HEK293 (cell line): ENCODE data around the gene ZNRF1.
"Not testable (repeated sequence)": the region's sequence is repeated elsewhere in the genome, so short reads cannot be mapped to it uniquely, and the experiment has no call there.

ENCODE experiments used
- CTCF ChIA-PET: fragments of 350-600 bp; formaldehyde crosslinking; extraction: SDS; loops from one replicate; lab custom pipeline; 2021; ENCODE audit warnings: antibody characterized with exemption; lab: Yijun Ruan, JAX
- POLR2A ChIA-PET: fragments of 300-600 bp; formaldehyde crosslinking; extraction: SDS; loops from one replicate; lab custom pipeline; 2020; ENCODE audit warnings: antibody characterized with exemption, inconsistent platforms; lab: Yijun Ruan, JAX
- H3K27ac ChIP-seq: fragments of 200-500 bp; sonication (Bioruptor generic); 2 replicates; pipeline ENCODE4 v1.5.1; 2014; ENCODE audit warnings: low read depth, low read length, control low read depth, inconsistent platforms; ENCODE audit errors: extremely low read depth
- H3K36me3 ChIP-seq, 2 experiments: fragments of 200-500 bp in 1 of 2; sonication (Bioruptor generic) in 1 of 2; 1 replicate in 1 of 2; 2 replicates in 1 of 2; pipeline ENCODE4 v1.5.1; 2014 to 2017; ENCODE audit warnings: inconsistent platforms in 2 of 2, low read length in 2 of 2; ENCODE audit not compliant: control insufficient read depth in 2 of 2, insufficient read depth in 1 of 2
- H3K4me1 ChIP-seq: fragments of 200-500 bp; sonication (Bioruptor generic); 2 replicates; pipeline ENCODE4 v1.5.1; 2014; ENCODE audit warnings: mild to moderate bottlenecking, low read length, inconsistent platforms; ENCODE audit not compliant: control insufficient read depth, insufficient read depth
- H3K4me3 ChIP-seq: 2 replicates; pipeline ENCODE4 v1.5.1; 2011; ENCODE audit warnings: low read depth, mild to moderate bottlenecking, control low read depth, low read length, moderate library complexity
- H3K9me3 ChIP-seq: fragments of 200-500 bp; sonication (Bioruptor generic); 2 replicates; pipeline ENCODE4 v1.5.1; 2014; ENCODE audit warnings: low read depth, low read length, inconsistent platforms; ENCODE audit not compliant: control insufficient read depth, insufficient read depth
- PRDM1 ChIP-seq: fragments of 450-650 bp; formaldehyde crosslinking; IDR thresholded peaks from 2 replicates; pipeline ENCODE4; 2016; ENCODE audit warnings: missing biosample characterization, missing genetic modification characterization
- PRDM6 ChIP-seq: fragments of 450-650 bp; formaldehyde crosslinking; IDR thresholded peaks from 2 replicates; pipeline ENCODE4 v1.5.1; 2017; ENCODE audit warnings: missing biosample characterization, missing genetic modification characterization
- SP2 ChIP-seq: fragments of 450-650 bp; formaldehyde crosslinking; IDR thresholded peaks from 2 replicates; pipeline ENCODE4 v1.5.1; 2016; ENCODE audit warnings: missing biosample characterization, missing genetic modification characterization
- ZNF148 ChIP-seq: fragments of 450-650 bp; formaldehyde crosslinking; IDR thresholded peaks from 2 replicates; pipeline ENCODE4 v1.5.0; 2017; ENCODE audit warnings: missing biosample characterization, missing genetic modification characterization, borderline replicate concordance
- ZNF184 ChIP-seq: fragments of 450-650 bp; IDR thresholded peaks from 2 replicates; pipeline ENCODE4 v1.5.1; 2018; ENCODE audit warnings: missing biosample characterization, mild to moderate bottlenecking, missing genetic modification characterization
- ZNF335 ChIP-seq: fragments of 450-650 bp; formaldehyde crosslinking; conservative IDR thresholded peaks from 2 replicates; pipeline ENCODE4 v1.5.1; 2016; ENCODE audit warnings: missing biosample characterization, missing genetic modification characterization
- ZNF530 ChIP-seq: fragments of 450-650 bp; formaldehyde crosslinking; IDR thresholded peaks from 2 replicates; pipeline ENCODE4 v1.5.1; 2016; ENCODE audit warnings: low read depth, missing biosample characterization, missing genetic modification characterization
- ZNF621 ChIP-seq: fragments of 450-650 bp; formaldehyde crosslinking; IDR thresholded peaks from 2 replicates; pipeline ENCODE4 v1.5.1; 2017; ENCODE audit warnings: missing biosample characterization, missing genetic modification characterization
- ZNF707 ChIP-seq: fragments of 450-650 bp; formaldehyde crosslinking; IDR thresholded peaks from 2 replicates; pipeline ENCODE4 v1.5.1; 2016; ENCODE audit warnings: missing biosample characterization, missing genetic modification characterization
- ZNF843 ChIP-seq: fragments of 450-650 bp; formaldehyde crosslinking; IDR thresholded peaks from 2 replicates; pipeline ENCODE4 v1.5.1; 2016; ENCODE audit warnings: missing biosample characterization, missing genetic modification characterization

The ZNRF1 gene

GRCh38 chr16:75024182-75024581, 25.4 kb downstream of the ZNRF1 start:
- TF ChIP-seq ZNF184 (tag by site-specific recombination) (no peak), PRDM6 (tag by site-specific recombination) (peak; percentile 6; the same call in 1 of the 2 replicates)
- TF ChIP-seq, all 188 proteins: peak for 1
- Histone ChIP-seq H3K4me3 (no peak overlapping the region), H3K36me3 (peaks cover 0 to 4% of the 10 kb centered on the region in 2 experiments; a peak in 2 of 3 replicates), H3K9me3 (no peaks in the 10 kb centered on the region), H3K4me1 (0 out of 2 replicates have a peak, but pooled peaks cover 4% of the 10 kb centered on the region), H3K27ac (no peak overlapping the region)
- CTCF ChIA-PET = no interaction called here
- POLR2A ChIA-PET = no interaction called here

DNA sequence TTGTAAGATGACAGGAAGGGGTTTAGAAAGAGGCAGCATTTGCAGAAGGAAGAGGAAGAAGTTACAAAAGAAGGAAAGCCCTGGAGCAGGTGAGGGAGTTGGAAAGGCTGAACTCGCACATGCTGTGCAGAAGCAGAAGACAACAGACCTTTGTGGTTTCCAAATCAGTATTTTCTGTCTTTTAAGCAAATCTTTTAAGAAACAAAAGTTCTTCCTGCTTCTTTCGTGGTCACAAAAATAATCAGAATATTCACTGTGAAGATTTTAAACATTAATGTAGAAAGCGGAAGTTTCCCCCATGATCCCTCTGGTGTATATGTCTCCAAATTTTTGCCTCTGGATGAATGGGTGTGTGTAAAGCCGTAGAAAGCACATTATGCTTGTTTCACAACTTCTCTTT, 25.8 kb downstream of the ZNRF1 start:
- H3K9me3 ChIP-seq = no peaks in the 10 kb centered on the region
- H3K4me1 ChIP-seq = 0 out of 2 replicates have a peak, but pooled peaks cover 4% of the 10 kb centered on the region
- TF ChIP-seq ZNF621 (tag by site-specific recombination) (no peak), ZNF707 (tag by site-specific recombination) (no peak)
- TF ChIP-seq, all 188 proteins: peak for 0
- no peak overlapping the region for H3K27ac ChIP-seq
- CTCF ChIA-PET = no interaction called here
- H3K36me3 ChIP-seq = peaks cover 0 to 4% of the 10 kb centered on the region in 2 experiments; a peak in 2 of 3 replicates
- POLR2A ChIA-PET = no interaction called here
- H3K4me3 ChIP-seq = no peak overlapping the region

DNA sequence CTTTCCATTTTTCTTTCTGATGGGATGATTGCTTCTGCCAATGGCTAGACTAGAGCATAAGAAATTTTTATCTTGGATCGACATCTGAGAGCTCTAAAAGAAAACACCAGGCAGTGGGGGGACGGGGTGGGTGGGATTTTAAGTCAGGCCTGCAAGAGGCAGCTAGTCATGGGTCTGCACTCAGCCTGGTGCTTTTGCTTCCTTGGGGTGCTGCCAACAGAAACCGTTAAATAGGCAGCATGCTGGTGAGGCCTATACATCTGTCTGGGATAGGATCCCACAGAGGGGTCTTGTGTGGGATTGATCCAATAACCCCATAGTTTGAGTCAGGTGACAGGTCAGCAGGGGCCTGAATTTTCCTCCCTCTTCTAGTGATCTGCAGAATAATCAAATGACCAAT, 26.9 kb downstream of the ZNRF1 start:
- TF ChIP-seq ZNF530 (tag by site-specific recombination) (no peak), SP2 (tag by site-specific recombination) (no peak), ZNF148 (tag by site-specific recombination) (no peak), ZNF843 (tag by site-specific recombination) (no peak), ZNF621 (tag by site-specific recombination) (no peak), ZNF335 (tag by site-specific recombination) (peak; percentile 40; the same call in 1 of the 2 replicates)
- Histone ChIP-seq H3K9me3 (no peaks in the 10 kb centered on the region), H3K27ac (no peak overlapping the region), H3K4me3 (no peak overlapping the region), H3K36me3 (peaks cover 0 to 4% of the 10 kb centered on the region in 2 experiments; a peak in 2 of 3 replicates), H3K4me1 (0 out of 2 replicates have a peak, but pooled peaks cover 4% of the 10 kb centered on the region)
- ChIA-PET CTCF (interaction anchor here (1.0 kb wide), 1 partner anchor 14 kb away, joined by 4 read pairs; no protein-coding TSS in a partner anchor), POLR2A (interaction anchor here (0.6 to 0.7 kb wide), 2 partner anchors 392 to 484 kb away, joined by 4 to 7 read pairs; no protein-coding TSS in a partner anchor)

DNA sequence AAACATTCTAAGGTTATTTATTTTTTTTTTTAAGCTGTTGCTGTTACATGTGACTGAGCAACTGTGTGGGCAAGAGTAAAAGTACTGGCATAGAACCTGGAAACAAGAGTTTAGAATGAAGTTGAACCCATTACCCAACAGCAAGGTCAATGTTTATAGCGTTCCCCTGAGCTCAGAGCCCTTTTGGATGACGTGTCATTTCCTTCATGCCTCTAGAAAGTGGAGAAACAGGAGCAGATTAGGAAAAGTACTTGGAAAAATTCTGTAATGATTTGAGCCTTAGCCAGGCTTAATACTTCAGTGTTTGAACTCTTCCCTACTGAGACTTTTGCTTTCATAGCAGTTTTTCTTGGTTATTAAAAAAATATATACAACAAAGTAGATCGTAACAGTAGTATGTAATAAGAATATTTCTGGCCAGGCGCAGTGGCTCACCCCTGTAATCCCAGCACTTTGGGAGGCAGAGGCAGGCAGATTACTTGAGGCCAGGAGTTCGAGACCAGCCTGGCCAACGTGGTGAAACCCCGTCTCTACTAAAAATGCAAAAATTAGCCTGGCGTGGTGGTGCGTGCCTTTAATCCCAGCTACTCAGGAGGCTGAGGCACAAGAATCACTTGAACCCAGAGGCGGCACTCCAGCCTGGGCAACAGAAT, 27.5 kb downstream of the ZNRF1 start:
- H3K9me3 ChIP-seq, H3K4me1 ChIP-seq, H3K4me3 ChIP-seq, H3K27ac ChIP-seq, H3K36me3 ChIP-seq: not testable (repeated sequence)
- ChIA-PET POLR2A (interaction anchor here (0.6 kb wide), 1 partner anchor 391 kb away, joined by 7 read pairs; no protein-coding TSS in a partner anchor), CTCF (interaction anchor here (0.7 to 1.0 kb wide), 2 partner anchors 14 to 28 kb away, joined by 4 read pairs; partner anchors contain the start of gene ZNRF1)
- TF ChIP-seq PRDM6 (tag by site-specific recombination) (peak; percentile 70; the same call in 1 of the 2 replicates), PRDM1 (peak; percentile 43; the same call in 1 of the 2 replicates)
